Measurements from ENCODE around the gene FCER2.

Gene FCER2

GRCh38 chr19:7685546-7686445, 16.1 kb downstream of the FCER2 start:
- no peak overlapping the region for H3K4me3 ChIP-seq (ENCODE audit: low read depth, low read length)
- no peaks in the 10 kb centered on the region for H3K9me3 ChIP-seq (ENCODE audit: control insufficient read depth, insufficient read depth, low read length)
- no peak overlapping the region for H3K27ac ChIP-seq (ENCODE audit: low read depth, low read length)
- peaks cover 12% of the 10 kb centered on the region for H3K36me3 ChIP-seq (ENCODE audit: control insufficient read depth, insufficient read depth, low read length)
- no peaks in the 10 kb centered on the region for H3K27me3 ChIP-seq (ENCODE audit: control insufficient read depth, insufficient read depth, low read length)
- no peak overlapping the region for H3K9ac ChIP-seq (ENCODE audit: low read depth, low read length)
- H3K4me1 ChIP-seq (ENCODE audit: control insufficient read depth, insufficient read depth, low read length), result peaks cover 4% of the 10 kb centered on the region; the same call in 1 of the 2 replicates

DNA sequence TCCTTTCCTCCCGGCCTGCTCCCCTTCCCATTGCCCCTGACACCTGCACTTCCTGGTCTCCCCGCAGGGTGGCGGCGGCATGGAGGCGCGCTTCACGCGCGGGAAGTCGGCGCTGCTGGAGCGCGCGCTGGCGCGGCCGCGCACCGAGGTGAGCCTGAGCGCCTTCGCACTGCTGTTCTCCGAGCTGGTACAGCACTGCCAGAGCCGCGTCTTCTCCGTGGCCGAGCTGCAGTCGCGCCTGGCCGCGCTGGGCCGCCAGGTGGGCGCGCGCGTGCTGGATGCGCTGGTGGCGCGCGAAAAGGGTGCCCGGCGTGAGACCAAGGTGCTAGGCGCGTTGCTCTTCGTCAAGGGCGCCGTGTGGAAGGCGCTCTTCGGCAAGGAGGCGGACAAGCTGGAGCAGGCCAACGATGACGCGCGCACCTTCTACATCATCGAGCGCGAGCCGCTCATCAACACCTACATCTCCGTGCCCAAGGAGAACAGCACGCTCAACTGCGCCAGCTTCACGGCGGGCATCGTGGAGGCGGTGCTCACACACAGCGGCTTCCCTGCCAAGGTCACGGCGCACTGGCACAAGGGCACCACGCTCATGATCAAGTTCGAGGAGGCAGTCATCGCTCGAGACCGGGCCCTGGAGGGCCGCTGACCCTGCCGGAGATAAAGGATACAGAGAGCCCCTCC, 19.6 kb downstream of the FCER2 start:
- no peaks in the 10 kb centered on the region for H3K9me3 ChIP-seq (ENCODE audit: control insufficient read depth, insufficient read depth, low read length)
- H3K27me3 ChIP-seq (ENCODE audit: control insufficient read depth, insufficient read depth, low read length), result peaks cover 6% of the 10 kb centered on the region; the same call in 1 of the 2 replicates
- peaks cover 12% of the 10 kb centered on the region for H3K36me3 ChIP-seq (ENCODE audit: control insufficient read depth, insufficient read depth, low read length)
- H3K27ac ChIP-seq (ENCODE audit: low read depth, low read length), result no peak overlapping the region
- no peak overlapping the region for H3K9ac ChIP-seq (ENCODE audit: low read depth, low read length)
- H3K4me1 ChIP-seq (ENCODE audit: control insufficient read depth, insufficient read depth, low read length), result peaks cover 4% of the 10 kb centered on the region; the same call in 1 of the 2 replicates
- H3K4me3 ChIP-seq (ENCODE audit: low read depth, low read length), result peak overlapping the region; percentile 75; the same call in 1 of the 2 replicates

DNA sequence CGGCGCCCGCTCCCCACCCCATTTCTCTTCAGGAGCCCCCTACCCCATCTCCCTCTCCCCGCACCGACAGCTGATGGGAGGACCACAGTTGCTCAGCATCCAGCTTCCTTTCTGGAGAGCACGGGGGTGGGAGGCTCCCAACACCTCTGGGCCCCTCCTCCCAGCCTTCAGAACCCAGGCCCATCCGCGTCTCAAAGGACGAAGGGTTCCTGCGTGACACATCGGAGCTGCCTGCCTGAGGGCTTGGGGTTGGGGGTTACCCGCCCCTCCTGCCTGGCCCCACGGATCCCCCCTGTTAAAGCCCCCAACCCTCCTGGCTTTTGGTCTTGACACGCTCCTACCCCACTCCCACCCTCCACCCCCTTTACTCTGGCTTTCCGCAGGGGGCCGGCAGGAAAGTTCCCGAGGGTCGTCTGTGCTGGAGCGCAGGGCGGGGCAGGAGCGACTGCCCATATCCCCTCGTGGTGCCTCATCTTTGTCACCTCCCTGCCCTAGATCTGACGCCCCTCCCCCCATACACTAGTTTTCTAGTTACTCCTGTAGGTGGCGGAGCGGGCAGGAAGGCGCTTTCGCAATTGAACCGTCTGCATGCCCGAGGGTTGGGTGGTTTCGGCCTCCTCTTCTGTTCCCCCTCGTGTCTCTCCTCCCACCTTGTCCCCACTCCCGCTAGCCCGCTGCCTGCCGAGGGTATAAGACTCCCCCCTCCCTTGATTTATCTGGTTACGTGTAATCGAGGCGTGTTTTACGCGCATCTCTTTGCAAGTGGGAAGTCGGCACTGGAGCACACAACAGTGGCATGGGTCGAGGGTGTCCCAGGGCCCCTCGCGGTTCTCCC, 20.4 kb downstream of the FCER2 start:
- Histone ChIP-seq H3K36me3 (ENCODE audit: control insufficient read depth, insufficient read depth, low read length) (peaks cover 12% of the 10 kb centered on the region), H3K4me1 (ENCODE audit: control insufficient read depth, insufficient read depth, low read length) (peaks cover 4% of the 10 kb centered on the region; the same call in 1 of the 2 replicates), H3K4me3 (ENCODE audit: low read depth, low read length) (peak overlapping the region; percentile 75), H3K27me3 (ENCODE audit: control insufficient read depth, insufficient read depth, low read length) (peaks cover 10% of the 10 kb centered on the region), H3K9ac (ENCODE audit: low read depth, low read length) (no peak overlapping the region), H3K27ac (ENCODE audit: low read depth, low read length) (no peak overlapping the region), H3K9me3 (ENCODE audit: control insufficient read depth, insufficient read depth, low read length) (no peaks in the 10 kb centered on the region)

GRCh38 chr19:7680606-7681339, 21.2 kb downstream of the FCER2 start, which contains the start of gene TRAPPC5:
Gene TRAPPC5, plus strand, starts transcription at chr19:7680833. Its CDS starts 1,421 bp downstream, at chr19:7682254.
- Histone ChIP-seq H3K9ac (ENCODE audit: low read depth, low read length) (no peak within 1 kb of the TSS), H3K27me3 (ENCODE audit: control insufficient read depth, insufficient read depth, low read length) (peaks cover 12% of the 10 kb centered on the region), H3K4me1 (ENCODE audit: control insufficient read depth, insufficient read depth, low read length) (peaks cover 4% of the 10 kb centered on the region; the same call in 1 of the 2 replicates), H3K9me3 (ENCODE audit: control insufficient read depth, insufficient read depth, low read length) (no peaks in the 10 kb centered on the region), H3K4me3 (ENCODE audit: low read depth, low read length) (peak within 1 kb of the TSS; percentile 75), H3K27ac (ENCODE audit: low read depth, low read length) (peak within 1 kb of the TSS; percentile 50), H3K36me3 (ENCODE audit: control insufficient read depth, insufficient read depth, low read length) (peaks cover 12% of the 10 kb centered on the region)

DNA sequence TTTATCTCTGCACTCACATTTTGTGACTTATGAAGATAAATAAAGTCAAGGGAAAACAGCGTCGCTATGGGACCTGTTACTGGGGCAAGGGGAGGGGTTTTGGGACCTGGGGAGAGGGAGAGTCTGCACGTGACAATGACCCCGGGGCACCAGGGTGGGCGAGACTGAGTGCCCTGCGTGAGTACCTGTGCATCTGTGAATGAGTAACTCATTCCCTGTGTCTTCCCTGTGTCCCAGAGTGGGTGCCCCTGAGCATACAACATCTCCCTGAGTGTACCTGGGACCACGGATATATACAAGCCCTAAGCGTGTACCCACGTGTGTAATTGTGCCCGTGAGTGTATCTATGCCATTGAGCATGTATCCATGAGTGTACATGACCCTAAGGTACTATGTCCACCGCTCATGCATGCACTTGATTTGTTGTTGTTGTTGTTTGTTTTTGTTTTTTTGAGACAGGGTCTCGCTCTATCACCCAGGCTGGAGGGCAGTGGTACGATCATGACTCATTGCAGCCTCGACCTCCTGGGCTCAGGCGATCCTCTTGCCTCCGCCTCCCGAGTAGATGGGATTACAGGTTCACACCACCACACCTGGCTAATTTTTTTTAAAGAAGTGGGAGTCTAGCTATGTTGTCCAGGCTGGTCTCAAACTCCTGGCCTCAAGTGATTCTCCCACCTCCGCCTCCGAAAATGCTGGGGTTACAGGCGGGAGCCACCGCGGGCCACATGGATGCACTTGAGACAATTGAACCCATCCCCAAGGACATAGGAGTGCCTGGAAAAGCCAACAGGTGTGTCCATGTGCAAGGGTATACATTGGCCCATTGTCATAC, 21.9 kb downstream of the FCER2 start:
- no peaks in the 10 kb centered on the region for H3K9me3 ChIP-seq (ENCODE audit: control insufficient read depth, insufficient read depth, low read length)
- H3K36me3 ChIP-seq (ENCODE audit: control insufficient read depth, insufficient read depth, low read length), result peaks cover 12% of the 10 kb centered on the region
- H3K27me3 ChIP-seq (ENCODE audit: control insufficient read depth, insufficient read depth, low read length), result peaks cover 12% of the 10 kb centered on the region
- no peaks in the 10 kb centered on the region; the same call in 1 of the 2 replicates for H3K4me1 ChIP-seq (ENCODE audit: control insufficient read depth, insufficient read depth, low read length)
- H3K9ac ChIP-seq (ENCODE audit: low read depth, low read length), result no peak overlapping the region
- no peak overlapping the region for H3K27ac ChIP-seq (ENCODE audit: low read depth, low read length)
- peak overlapping the region; percentile 75 for H3K4me3 ChIP-seq (ENCODE audit: low read depth, low read length)

DNA sequence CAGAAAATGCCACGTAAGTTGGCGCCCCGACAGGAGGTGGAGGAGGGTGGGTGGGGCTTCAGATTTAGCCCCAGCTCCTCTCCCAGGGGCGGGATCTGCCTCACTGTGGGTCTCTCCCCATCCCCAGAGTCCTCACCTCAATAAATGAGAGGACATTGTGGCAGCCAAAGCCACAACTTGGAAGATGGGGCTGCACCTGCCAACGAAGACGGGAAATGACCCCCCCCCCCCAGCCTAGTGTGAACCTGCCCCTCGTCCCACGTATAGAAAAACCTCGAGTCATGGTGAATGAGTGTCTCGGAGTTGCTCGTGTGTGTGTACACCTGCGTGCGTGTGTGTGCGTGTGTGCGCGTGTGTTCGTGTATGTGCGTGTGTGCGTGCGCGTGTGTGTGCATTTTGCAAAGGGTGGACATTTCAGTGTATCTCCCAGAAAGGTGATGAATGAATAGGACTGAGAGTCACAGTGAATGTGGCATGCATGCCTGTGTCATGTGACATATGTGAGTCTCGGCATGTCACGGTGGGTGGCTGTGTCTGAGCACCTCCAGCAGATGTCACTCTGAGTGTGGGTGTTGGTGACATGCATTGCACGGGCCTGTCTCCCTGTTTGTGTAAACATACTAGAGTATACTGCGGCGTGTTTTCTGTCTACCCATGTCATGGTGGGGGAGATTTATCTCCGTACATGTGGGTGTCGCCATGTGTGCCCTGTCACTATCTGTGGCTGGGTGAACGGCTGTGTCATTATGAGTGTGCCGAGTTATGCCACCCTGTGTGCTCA, 22.8 kb downstream of the FCER2 start:
- Histone ChIP-seq H3K27ac (ENCODE audit: low read depth, low read length) (no peak overlapping the region), H3K9ac (ENCODE audit: low read depth, low read length) (no peak overlapping the region)

GRCh38 chr19:7677669-7678311, 24.1 kb downstream of the FCER2 start:
- no peaks in the 10 kb centered on the region for H3K9me3 ChIP-seq (ENCODE audit: control insufficient read depth, insufficient read depth, low read length)
- H3K27ac ChIP-seq (ENCODE audit: low read depth, low read length), result no peak overlapping the region
- peaks cover 15% of the 10 kb centered on the region for H3K27me3 ChIP-seq (ENCODE audit: control insufficient read depth, insufficient read depth, low read length)
- H3K4me1 ChIP-seq (ENCODE audit: control insufficient read depth, insufficient read depth, low read length), result no peaks in the 10 kb centered on the region; the same call in 1 of the 2 replicates
- H3K36me3 ChIP-seq (ENCODE audit: control insufficient read depth, insufficient read depth, low read length), result peaks cover 6% of the 10 kb centered on the region
- no peak overlapping the region for H3K4me3 ChIP-seq (ENCODE audit: low read depth, low read length)
- no peak overlapping the region for H3K9ac ChIP-seq (ENCODE audit: low read depth, low read length)

More for the DNA sequence above, 22.8 kb downstream of the FCER2 start:
- peaks cover 12% of the 10 kb centered on the region for H3K27me3 ChIP-seq (ENCODE audit: control insufficient read depth, insufficient read depth, low read length)
- H3K36me3 ChIP-seq (ENCODE audit: control insufficient read depth, insufficient read depth, low read length), result peaks cover 12% of the 10 kb centered on the region
- H3K9me3 ChIP-seq (ENCODE audit: control insufficient read depth, insufficient read depth, low read length), result no peaks in the 10 kb centered on the region
- no peaks in the 10 kb centered on the region; the same call in 1 of the 2 replicates for H3K4me1 ChIP-seq (ENCODE audit: control insufficient read depth, insufficient read depth, low read length)
- no peak overlapping the region for H3K4me3 ChIP-seq (ENCODE audit: low read depth, low read length)

DNA sequence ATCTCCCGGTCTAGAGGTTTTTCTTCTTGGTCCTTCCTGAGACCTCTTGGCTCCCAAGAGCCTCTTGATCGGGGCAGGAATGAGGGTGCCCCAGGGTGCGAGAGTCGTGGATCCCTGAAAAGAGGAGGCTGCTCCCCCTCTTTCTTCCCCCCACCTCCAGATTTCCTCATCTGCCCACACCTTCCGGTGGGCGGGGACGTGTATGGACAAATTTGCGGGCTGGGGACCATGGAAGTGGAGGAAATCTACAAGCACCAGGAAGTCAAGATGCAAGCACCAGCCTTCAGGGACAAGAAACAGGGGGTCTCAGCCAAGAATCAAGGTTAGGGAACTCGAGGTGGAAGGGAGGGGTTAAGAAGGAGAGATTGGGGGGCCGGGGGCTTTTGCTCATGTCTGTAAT, 25.1 kb downstream of the FCER2 start, which contains the start of gene MCEMP1:
TSS of gene MCEMP1 (plus strand) at position 237 of the 400 bp plus-strand sequence. CDS start at position 268, 31 bp downstream.
- Histone ChIP-seq H3K9me3 (ENCODE audit: control insufficient read depth, insufficient read depth, low read length) (no peaks in the 10 kb centered on the region), H3K9ac (ENCODE audit: low read depth, low read length) (no peak within 1 kb of the TSS), H3K4me3 (ENCODE audit: low read depth, low read length) (no peak within 1 kb of the TSS), H3K36me3 (ENCODE audit: control insufficient read depth, insufficient read depth, low read length) (no peaks in the 10 kb centered on the region), H3K27me3 (ENCODE audit: control insufficient read depth, insufficient read depth, low read length) (peaks cover 23% of the 10 kb centered on the region), H3K4me1 (ENCODE audit: control insufficient read depth, insufficient read depth, low read length) (no peaks in the 10 kb centered on the region; the same call in 1 of the 2 replicates), H3K27ac (ENCODE audit: low read depth, low read length) (no peak within 1 kb of the TSS)

Data from HUES48 (cell line).